ENCODE data around the gene CDHR3. TPM values are rescaled to one million over a fixed set of nuclear protein-coding genes. Genes with fewer than 3 reads are reported as not detected.

Gene CDHR3
- total RNA-seq, 2 experiments from 2014 or later: 0.42 to 2.8 TPM

- no peak overlapping the region for H2AFZ ChIP-seq (ENCODE audit: low read length)
- no TSS peak for BruUV-seq (replicated peaks)
- TF ChIP-seq EZH2phosphoT487 (IDR thresholded peaks at IDR 0.05; ENCODE audit: borderline replicate concordance, low read depth, low read length): no peak
- no peak for TF ChIP-seq CTCF (conservative IDR thresholded peaks at IDR 0.05; ENCODE audit: low read length)
- CTCF ChIA-PET (ENCODE audit: unreplicated experiment): no interaction called here
- H3K36me3 ChIP-seq (ENCODE audit: insufficient read depth, low read length): no peaks in the 10 kb centered on the region
- POLR2A ChIA-PET: no interaction called here
- H3K9me2 ChIP-seq (ENCODE audit: insufficient read depth, low read length): no peaks in the 10 kb centered on the region
- no peak overlapping the region for H3K27ac ChIP-seq (ENCODE audit: low read depth, low read length, poor library complexity, severe bottlenecking)
- no peaks in the 10 kb centered on the region for H3K9me3 ChIP-seq (ENCODE audit: low read length)
- no peaks in the 10 kb centered on the region for H4K20me1 ChIP-seq (ENCODE audit: insufficient read depth, low read length)
- intact Hi-C loops (cut with micrococcal nuclease; ENCODE audit: unreplicated experiment): no loop called here
- no peak overlapping the region for H3K4me3 ChIP-seq (ENCODE audit: low read depth, low read length, poor library complexity, severe bottlenecking)
- H3K79me2 ChIP-seq (ENCODE audit: insufficient read depth, low read depth, low read length): no peaks in the 10 kb centered on the region
- H3K4me2 ChIP-seq (ENCODE audit: low read length): no peak overlapping the region
- no peaks in the 10 kb centered on the region for H3K4me1 ChIP-seq (ENCODE audit: insufficient read depth, low read length, poor library complexity, severe bottlenecking)
- DNase-seq (ENCODE audit: low spot score): no peak
These were observed 711 bp upstream of the CDHR3 start for GRCh38 chr7:105962353-105962752.

- CTCF ChIA-PET (ENCODE audit: unreplicated experiment): no interaction called here
- no TSS peak for BruUV-seq (replicated peaks)
- POLR2A ChIA-PET: interaction anchor here (0.6 to 0.7 kb wide), 2 partner anchors 12 to 37 kb away, joined by 3 read pairs; no protein-coding TSS in a partner anchor
These were observed 8.8 kb downstream of the CDHR3 start for GRCh38 chr7:105971845-105972244.

More at GRCh38 chr7:105971845-105972244, 8.8 kb downstream of the CDHR3 start:
- no peak for TF ChIP-seq EZH2phosphoT487 (IDR thresholded peaks at IDR 0.05; ENCODE audit: borderline replicate concordance, low read depth, low read length)
- no peak for TF ChIP-seq CTCF (conservative IDR thresholded peaks at IDR 0.05; ENCODE audit: low read length)
- no peak overlapping the region for H3K27ac ChIP-seq (ENCODE audit: low read depth, low read length, poor library complexity, severe bottlenecking)
- no peaks in the 10 kb centered on the region for H3K79me2 ChIP-seq (ENCODE audit: insufficient read depth, low read depth, low read length)
- no peaks in the 10 kb centered on the region for H3K9me2 ChIP-seq (ENCODE audit: insufficient read depth, low read length)
- no peaks in the 10 kb centered on the region for H4K20me1 ChIP-seq (ENCODE audit: insufficient read depth, low read length)
- no peaks in the 10 kb centered on the region for H3K36me3 ChIP-seq (ENCODE audit: insufficient read depth, low read length)
- H3K4me3 ChIP-seq (ENCODE audit: low read depth, low read length, poor library complexity, severe bottlenecking): no peak overlapping the region
- no peak overlapping the region for H3K4me2 ChIP-seq (ENCODE audit: low read length)
- intact Hi-C loops (cut with micrococcal nuclease; ENCODE audit: unreplicated experiment): no loop called here
- no peak overlapping the region for H2AFZ ChIP-seq (ENCODE audit: low read length)
- no peaks in the 10 kb centered on the region for H3K9me3 ChIP-seq (ENCODE audit: low read length)
- no peak for DNase-seq (ENCODE audit: low spot score)
- H3K4me1 ChIP-seq (ENCODE audit: insufficient read depth, low read length, poor library complexity, severe bottlenecking): no peaks in the 10 kb centered on the region

Data from OCI-LY7 (cell line).